NOMO-1 treated with dmso at 0.1 percent for 144 hours (cell line): ENCODE results near the gene SORD.
"Not testable (repeated sequence)": the region's sequence is repeated elsewhere in the genome, so short reads cannot be mapped to it uniquely, and the experiment has no call there.

Source experiments
- DNase-seq: peaks from one replicate; lab custom pipeline; 2025; ENCODE audit not compliant: unreplicated experiment; lab: John Stamatoyannopoulos, UW

The SORD gene

GRCh38 chr15:45023659-45024225 is 747 bp downstream of the SORD start:
- no peak for DNase-seq

DNA sequence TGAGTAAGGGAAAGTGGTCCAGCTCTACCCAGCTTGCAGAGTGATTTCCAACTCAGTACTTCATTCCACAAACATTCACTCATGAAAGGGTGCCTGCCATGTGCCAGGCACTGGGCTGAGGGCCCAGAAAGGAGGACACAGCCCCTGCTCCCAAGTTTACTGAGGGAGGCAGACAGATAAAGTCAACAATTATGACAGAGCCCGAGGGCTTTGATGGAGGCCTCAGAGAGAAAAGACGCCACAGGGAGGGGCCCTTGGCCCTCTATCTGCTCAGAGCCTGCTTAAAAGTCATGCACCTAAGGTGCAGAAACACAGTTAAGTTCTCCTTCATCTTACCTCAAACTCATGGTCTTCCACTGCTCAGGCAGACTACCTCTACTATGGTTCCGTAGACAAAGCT is 1.7 kb downstream of the SORD start:
- not testable (repeated sequence) for DNase-seq

DNA sequence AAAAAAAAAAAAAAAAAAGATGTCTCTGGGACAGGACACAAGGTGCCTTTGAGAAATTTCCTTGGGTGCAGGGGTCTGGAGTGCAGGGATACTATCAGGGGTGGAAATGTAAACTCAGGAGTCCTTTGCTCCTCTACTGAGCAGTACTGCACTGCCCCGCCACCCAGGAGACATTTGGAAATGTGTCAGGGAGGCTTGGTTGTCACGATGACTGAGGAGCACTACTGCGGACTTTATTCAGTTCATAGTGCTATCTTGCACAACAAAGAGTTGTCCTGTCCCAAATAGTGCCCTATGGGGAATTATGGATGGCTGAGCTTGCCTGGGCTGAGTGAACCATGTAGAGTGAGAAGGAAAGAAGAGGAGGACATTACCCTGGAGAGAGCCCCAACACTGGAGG is 2.6 kb downstream of the SORD start:
- DNase-seq, result not testable (repeated sequence)

DNA sequence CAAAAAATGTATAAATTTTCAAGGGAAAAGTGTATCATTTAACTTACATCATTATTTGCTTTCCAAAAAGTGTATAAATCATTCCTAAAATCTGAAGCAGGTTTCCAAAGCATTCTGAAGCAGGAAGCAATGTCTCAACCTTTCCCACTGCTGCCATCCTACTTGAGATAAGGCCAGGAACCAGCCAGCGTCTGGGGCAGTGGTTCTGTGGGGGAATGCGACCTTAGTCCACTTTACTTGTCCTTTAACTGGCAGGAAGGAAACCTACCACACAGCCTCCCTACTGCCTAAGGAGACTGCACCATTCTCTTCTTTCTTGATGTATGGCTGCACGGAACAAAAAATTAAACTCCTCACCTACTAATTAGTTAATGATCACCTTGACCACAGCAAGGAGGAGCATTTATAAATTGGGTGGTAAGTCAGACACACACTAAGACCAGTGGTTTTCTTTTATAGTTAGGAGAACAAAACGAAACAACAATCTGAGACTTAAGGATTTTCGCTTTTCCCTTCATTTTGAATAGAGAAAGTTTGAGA is 3.7 kb downstream of the SORD start:
- DNase-seq, result no peak

DNA sequence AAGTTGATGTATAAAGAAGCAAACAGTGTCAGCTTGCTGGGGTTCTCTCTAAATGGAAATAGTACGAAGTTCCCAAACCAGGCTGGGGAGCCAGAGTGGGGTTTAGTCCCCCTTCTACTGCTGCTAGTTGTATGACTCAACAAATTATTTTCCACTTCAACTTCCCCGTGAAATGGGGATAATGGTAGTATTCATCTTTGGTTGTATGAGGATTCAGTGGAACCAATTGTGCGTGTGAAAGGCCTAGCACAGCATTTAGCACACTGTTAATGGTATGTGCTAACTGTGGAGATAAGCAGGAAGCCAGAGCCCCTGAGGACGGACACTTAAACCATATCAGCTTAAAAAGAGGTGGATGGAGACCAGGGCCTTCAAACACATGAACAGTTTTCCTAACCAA is 4.2 kb downstream of the SORD start:
- no peak for DNase-seq

DNA sequence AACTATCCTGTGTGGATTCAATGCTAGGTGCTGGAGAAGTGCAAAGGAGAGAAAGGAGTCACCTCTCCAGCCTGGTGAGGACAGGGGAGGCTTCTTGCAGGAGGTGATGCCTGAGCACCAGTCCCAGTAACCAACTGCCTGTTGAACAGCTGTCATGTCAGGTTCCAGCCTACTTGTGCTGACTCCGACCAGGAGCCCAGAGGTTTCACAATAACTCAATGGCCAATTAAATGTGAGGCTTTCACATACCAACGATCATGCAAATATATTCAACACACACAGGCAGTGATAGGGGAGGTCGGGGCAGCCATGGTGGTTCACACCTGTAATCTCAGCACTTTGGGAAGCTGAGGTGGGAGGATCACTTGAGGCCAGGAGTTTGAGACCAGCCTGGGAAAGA is 7.7 kb downstream of the SORD start:
- no peak for DNase-seq

- DNase-seq, result not testable (repeated sequence)
Observed at GRCh38 chr15:45031522-45032028, 8.6 kb downstream of the SORD start.

DNA sequence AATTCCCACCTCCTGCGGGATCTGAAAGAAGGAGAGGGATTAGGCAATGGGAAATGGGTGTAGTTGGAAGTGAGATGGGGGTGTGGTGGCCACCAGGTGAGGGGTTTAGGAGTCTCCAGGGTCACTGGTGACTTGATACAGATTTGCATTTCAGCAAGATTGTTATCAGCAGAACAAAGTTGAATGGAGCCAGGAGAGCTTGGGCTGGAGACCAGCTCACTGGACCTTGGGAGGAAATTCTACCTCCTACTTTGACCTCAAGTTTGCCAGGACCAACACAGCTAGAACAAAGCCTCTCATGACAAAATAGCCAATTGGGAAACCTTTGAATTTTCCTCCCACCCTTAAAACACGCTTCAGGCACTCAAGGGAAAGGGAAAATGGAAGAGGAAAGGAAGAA is 9.5 kb downstream of the SORD start:
- DNase-seq, result not testable (repeated sequence)

- not testable (repeated sequence) for DNase-seq
Observed at GRCh38 chr15:45034087-45034486, 11.1 kb downstream of the SORD start.

DNA sequence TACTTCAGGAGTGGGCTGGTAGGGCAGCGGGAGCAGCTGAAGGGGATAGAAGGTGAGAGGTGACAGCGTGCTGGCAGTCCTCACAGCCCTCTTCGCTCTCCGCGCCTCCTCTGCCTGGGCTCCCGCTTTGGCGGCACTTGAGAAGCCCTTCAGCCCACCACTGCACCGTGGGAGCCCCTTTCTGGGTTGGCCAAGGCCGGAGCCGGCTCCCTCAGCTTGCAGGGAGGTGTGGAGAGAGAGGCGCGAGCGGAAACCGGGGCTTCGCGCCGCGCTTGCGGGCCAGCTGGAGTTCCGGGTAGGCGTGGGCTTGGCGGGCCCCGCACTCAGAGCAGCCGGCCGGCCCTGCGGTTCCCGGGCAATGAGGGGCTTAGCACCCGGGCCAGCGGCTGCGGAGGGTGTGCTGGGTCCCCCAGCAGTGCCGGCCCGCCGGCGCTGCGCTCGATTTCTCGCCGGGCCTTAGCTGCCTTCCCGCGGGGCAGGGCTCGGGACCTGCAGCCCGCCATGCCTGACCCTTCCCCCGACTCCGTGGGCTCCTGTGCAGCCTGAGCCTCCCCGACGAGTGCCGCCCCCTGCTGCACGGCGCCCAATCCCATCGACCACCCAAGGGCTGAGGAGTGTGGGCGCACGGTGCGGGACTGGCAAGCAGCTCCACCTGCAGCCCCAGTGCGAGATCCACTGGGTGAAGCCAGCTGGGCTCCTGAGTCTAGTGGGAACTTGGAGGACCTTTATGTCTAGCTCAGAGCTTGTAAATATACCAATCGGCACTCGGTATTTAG is 11.8 kb downstream of the SORD start:
- DNase-seq, result not testable (repeated sequence)

GRCh38 chr15:45036812-45037781 is 14.1 kb downstream of the SORD start:
- DNase-seq, result peak; percentile 19

- no peak for DNase-seq
Observed at GRCh38 chr15:45037936-45038335, 14.9 kb downstream of the SORD start.

GRCh38 chr15:45040396-45040795 is 17.4 kb downstream of the SORD start:
- not testable (repeated sequence) for DNase-seq

- not testable (repeated sequence) for DNase-seq
Observed at GRCh38 chr15:45041538-45041937, 18.5 kb downstream of the SORD start.

DNA sequence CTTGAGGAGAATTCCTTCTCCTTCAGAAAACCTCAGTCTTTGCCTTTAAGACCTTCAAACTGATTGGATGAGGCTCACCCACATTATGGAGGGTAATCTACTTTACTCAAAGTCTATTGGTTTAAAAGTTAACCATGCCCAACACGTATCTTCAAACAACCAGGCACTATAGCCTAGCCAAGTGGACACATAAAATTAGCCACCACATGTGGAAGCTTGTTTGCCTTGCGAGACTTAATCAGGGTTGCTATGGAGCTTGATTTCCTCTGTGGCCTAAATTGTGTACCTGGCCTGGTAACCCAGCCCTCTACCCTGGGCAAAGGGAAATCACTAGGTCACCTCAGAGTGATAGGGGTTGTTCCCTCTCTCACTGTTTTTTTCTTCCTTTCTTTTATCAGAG is 19.9 kb downstream of the SORD start:
- DNase-seq, result not testable (repeated sequence)

DNA sequence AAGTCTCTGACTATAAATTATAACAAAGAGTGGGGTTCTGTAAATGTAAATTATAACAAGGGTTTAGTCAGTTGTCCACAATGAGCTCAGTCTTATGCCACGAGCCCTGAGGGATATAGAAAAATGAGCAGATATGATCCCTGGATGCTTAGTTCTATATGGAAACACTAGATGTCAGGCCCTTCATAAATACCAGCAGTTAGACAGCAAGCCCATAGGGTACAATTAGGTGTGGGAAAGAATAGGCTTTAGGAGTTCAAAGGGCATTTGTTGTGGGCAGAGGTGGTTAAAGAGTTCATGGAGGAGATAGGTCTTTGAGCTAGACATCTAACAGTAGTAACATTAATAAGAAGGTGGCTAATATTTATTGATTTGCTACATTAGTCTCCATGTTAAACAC is 21.3 kb downstream of the SORD start:
- DNase-seq, result not testable (repeated sequence)

DNA sequence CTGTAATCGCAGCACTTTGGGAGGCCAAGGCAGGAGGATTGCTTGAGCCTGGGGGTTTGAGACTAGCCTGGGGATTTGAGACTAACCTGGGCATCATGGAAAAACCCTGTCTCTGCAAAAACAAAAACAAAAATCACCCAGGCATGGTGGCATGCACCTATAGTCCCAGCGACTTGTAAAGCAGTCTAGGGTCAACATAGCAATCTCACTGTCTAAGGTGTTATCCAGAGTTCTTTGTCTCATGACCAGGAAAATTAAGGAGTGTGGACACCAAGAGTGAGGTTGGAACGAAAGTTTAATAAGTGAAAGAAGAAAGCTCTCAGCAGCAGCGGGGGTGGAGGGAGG is 25.4 kb downstream of the SORD start:
- DNase-seq, result not testable (repeated sequence)

GRCh38 chr15:45048794-45049631 is 26.0 kb downstream of the SORD start:
- DNase-seq, result peak; percentile 70

DNA sequence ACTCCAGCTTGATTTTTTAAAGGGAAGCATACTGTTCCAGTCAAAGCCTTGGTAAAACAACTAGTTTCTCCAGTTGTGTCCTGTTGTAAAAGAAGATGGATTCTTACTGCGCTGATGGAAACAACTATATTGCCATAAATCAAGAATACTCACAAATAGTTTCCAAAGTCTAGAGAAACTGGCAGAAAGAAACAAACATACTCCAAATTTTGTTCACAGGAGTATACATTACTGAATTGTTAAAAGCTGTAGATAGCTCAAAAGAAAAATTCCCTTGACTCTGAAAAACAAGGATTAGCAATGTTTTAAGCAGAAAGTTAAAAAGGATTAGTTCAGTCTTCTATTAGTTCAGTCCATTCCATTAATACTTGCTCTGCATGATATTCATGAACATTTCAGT is 27.6 kb downstream of the SORD start:
- DNase-seq, result no peak

- DNase-seq, result not testable (repeated sequence)
Observed at GRCh38 chr15:45052676-45053075, 29.7 kb downstream of the SORD start.
